ENCODE results near the gene ZNF14. TPM values are rescaled to one million over a fixed set of nuclear protein-coding genes. Genes with fewer than 3 reads are reported as not detected.

The ZNF14 gene
- total RNA-seq (2014; rRNA removed; shearing (Covaris generic)), result 3.1 and 3.2 TPM in 2 replicates

GRCh38 chr19:19732579-19733501 lies at the start of gene ZNF14:
Gene ZNF14, minus strand, starts transcription at chr19:19733112. Its CDS starts 154 bp downstream, at chr19:19732958.

GRCh38 chr19:19668230-19669012 lies 64.5 kb downstream of the ZNF14 start, which contains the start of gene ZNF101:
Gene ZNF101, plus strand, starts transcription at chr19:19668839. Its CDS starts 125 bp downstream, at chr19:19668964.

GRCh38 chr19:19663256-19664120 lies 69.4 kb downstream of the ZNF14 start, which contains the start of gene ATP13A1:
Gene ATP13A1, minus strand, starts transcription at chr19:19663676. Its CDS starts 10 bp downstream, at chr19:19663666.

Small RNA genes lying within 50 kb of the gene (small RNA-seq; reads per million reads assigned to genes)
- gene AC011458.2 (not detected), gene AC011477.5 (not detected)

Other genes starting within 250 kb of the ZNF14 start
- 2.1 and 2.8 TPM in 2 replicates for gene TSSK6, start 217.6 kb downstream of the ZNF14 start, total RNA-seq (2014; rRNA removed; shearing (Covaris generic))
- gene NDUFA13, start 216.9 kb downstream of the ZNF14 start, total RNA-seq (2014; rRNA removed; shearing (Covaris generic)), result 600 and 677 TPM in 2 replicates
- gene YJEFN3, start 204.2 kb downstream of the ZNF14 start, total RNA-seq (2014; rRNA removed; shearing (Covaris generic)), result 6.2 and 8.1 TPM in 2 replicates
- gene CILP2, start 194.8 kb downstream of the ZNF14 start, total RNA-seq (2014; rRNA removed; shearing (Covaris generic)), result 2.0 and 3.1 TPM in 2 replicates
- 5.2 and 6.6 TPM in 2 replicates for gene PBX4, start 114.4 kb downstream of the ZNF14 start, total RNA-seq (2014; rRNA removed; shearing (Covaris generic))
- 5.9 and 7.5 TPM in 2 replicates for gene LPAR2, start 104.9 kb downstream of the ZNF14 start, total RNA-seq (2014; rRNA removed; shearing (Covaris generic))
- gene GMIP, start 89.5 kb downstream of the ZNF14 start, total RNA-seq (2014; rRNA removed; shearing (Covaris generic)), result 11.4 and 13.6 TPM in 2 replicates
- 72.9 and 73.7 TPM in 2 replicates for gene ATP13A1, start 69.4 kb downstream of the ZNF14 start, total RNA-seq (2014; rRNA removed; shearing (Covaris generic))
- gene ZNF101, start 64.3 kb downstream of the ZNF14 start, total RNA-seq (2014; rRNA removed; shearing (Covaris generic)), result 7.3 and 12.3 TPM in 2 replicates
- 10.9 and 13.3 TPM in 2 replicates for gene ZNF506, start 88.6 kb upstream of the ZNF14 start, total RNA-seq (2014; rRNA removed; shearing (Covaris generic))
- 3.6 and 6.0 TPM in 2 replicates for gene ZNF253, start 132.8 kb upstream of the ZNF14 start, total RNA-seq (2014; rRNA removed; shearing (Covaris generic))
- gene ZNF93, start 167.8 kb upstream of the ZNF14 start, total RNA-seq (2014; rRNA removed; shearing (Covaris generic)), result 7.7 and 8.3 TPM in 2 replicates

Data from A375 (cell line).